ENCODE data around the gene STAT6.

Gene STAT6

DNA sequence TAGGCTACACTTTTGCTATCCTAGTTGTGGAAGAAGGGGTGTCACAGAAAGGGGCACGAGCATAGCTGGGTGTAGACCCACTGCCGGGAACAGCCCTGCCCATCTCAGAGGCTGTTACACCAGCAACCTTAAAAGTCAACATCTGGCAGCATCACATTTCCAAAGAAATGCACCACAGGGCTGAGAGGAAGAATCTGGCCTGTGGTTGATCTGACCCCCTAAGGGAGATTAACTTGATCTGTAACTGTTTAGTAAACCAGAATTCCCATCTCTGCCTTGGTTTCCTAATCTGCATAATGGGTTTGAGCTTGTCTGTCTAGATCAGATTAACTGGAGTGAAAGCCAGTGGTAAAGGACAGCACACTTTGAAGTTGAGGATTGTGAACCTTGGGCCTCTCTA lies 34.9 kb upstream of the STAT6 start:
- no peak for DNase-seq

DNA sequence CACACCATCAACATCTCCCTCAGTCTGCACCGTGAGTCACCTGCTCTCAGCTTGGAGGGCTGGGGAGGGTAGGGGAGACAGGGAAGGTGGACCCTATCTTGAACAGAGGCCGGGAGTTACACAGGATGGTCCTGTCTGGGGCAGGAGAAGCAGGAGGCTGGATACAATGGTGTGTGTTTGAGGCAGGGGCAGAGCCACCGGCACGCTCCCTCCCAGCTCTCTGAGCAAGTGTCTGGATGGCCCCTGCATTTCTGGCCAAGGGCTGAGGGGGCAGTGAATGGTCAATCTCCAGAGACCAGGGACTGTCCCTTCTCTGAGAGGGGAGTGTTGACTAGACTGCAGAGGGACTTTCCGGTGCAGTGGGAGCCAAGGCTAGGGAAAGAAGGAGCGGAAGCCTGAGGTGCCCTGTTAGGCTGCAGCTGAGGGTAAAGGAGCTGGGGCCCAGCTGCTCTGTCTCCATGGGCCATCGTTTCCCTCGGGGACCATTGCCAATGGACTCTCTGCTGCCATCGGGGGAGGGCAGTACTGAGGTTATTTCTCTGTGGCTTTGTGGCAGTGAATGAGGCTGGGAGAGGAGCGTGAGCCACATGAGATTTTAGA lies 34.4 kb upstream of the STAT6 start:
- DNase-seq: no peak

DNA sequence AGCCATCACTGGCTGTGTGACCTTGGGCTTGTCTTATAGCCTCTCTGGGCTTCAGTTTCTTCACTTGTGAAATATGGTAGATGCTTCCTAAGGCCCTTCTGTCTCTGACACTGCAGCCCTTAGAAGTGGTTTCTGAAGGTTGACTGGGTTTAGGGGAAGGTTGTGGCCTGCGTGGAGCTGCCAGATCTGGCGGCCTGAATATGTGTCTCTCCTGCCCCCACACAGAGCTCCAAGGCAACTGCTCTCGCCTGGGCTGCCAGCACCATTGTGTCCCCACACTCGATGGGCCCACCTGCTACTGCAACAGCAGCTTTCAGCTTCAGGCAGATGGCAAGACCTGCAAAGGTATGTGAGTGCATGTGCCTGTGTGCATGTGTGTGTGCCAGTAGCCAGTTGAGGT lies 32.3 kb upstream of the STAT6 start:
- no peak for DNase-seq

DNA sequence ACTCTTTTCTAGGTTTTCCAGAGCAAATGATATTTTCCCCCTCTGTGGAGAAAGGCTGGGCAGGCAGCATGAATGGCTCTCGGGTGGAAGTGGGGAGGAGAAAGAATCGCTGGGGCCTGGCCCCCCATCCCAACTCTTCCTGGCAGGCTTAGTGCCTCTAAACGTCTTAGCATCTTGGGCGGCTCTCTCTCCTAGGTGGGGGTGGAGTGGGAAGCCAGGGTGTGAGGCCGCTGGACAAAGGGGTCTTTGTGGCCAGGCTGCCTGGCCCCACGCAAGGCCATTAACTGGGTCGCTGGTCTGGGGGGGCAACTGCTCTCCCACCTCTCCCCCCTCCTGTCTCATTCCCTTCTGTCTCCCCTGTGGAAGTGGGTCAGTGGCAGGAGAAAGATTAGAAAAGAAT lies 31.6 kb upstream of the STAT6 start:
- DNase-seq: no peak

DNA sequence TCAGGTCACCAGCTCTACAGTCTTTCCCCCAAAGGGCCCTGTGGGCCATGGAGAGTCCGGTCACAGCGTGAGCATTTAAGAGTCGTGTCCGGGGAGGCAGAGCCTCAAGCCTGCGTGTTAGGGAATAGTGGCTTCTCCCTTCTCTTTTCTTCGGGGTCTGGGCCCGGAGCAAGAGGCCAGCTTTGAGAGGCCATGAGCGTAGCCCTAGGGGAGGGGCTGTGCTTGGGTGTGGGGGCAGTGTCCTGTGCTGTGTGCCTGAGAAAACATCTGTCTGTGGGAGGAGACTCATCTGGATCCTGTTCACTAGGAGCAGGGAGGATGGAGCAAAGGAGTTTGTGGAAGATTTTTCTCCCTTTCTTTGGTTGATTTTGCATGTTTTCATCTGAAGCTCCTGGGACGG lies 31.0 kb upstream of the STAT6 start:
- no peak for DNase-seq

DNA sequence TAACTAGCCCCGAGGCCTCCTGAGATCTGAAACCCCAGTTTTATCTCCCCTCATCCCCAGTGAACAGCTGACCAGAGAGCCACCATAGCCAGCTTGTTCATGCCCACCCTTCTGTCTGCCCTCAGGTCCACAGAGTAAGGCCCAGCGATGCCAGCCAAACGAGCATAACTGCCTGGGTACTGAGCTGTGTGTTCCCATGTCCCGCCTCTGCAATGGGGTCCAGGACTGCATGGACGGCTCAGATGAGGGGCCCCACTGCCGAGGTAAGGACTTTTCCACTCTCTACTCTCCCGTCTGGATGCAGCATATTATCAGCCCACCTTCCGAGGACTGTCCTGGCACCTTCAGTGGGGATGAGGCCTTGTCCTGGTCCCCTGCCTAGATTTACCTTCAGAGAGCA lies 30.1 kb upstream of the STAT6 start:
- no peak for DNase-seq

DNA sequence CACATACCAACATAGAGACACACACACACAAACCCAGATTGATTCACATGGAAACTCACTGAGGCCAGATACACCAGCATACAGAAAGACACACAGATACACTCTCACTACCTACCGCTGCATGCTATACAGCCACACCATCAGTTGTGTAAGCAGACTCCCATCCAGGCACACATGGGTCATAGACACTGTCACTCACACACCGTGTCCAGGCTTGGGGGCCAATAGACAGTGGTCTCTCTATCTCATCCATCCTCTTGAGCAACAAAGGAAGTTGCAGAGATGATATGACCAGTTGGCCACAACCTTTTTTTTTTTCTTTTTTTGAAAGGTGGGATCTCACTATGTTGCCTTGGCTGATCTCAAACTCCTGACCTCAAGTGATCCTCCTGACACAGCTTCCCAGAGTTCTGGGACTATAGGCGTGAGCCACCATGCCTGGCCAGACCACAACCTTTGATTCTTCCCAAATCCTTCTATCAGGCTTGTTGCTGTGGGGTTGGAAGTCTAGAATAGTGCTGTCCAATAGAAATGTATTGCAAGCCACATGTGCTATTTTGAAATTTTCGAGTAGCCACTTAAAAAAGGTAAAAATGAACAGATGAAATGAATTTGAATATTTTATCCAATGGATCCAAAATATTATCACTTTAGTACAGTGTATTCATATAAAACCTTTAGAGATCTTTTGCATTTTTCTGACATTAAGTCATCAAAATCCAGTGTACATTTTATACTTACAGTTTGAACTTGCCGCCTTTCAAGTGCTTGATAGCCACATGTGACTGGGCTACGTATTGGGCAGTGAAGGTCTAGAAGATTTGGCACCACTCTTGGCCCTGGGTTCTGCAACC lies 28.9 kb upstream of the STAT6 start:
- no peak for DNase-seq

DNA sequence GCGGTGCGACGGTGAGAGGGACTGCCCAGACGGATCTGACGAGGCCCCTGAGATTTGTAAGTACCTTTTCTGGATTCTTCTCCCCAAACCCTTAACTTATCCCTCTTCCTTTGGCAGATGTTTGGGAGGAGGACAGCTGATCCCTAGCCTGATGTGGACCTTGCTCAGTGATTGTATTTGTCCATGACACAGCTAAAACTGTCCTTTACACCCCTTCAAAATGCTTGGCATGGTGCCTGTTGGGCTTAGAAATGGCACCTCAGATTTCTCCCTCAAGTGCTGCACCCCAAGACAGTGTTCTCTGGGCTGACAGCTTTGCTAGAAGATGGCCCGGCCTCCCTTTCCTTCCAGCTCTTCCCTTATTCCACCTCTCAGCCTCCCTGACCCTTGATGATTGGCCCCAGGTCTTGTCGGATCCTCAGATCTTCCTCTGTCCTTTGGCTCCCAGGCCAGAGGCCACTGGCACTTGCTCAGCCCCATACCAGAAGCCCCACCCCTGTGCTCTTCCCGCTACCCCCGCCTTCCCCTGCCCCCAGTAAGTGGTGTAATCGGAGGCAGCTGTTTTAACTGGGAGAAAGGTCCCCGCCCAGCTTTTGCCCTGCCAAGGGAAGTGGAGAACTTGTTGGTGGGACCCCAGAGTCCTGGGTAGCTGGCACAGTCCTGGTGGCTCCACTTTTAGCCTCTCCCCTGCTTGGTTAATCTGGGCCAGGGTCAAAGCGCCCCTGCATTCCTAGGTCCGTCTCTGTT lies 27.5 kb upstream of the STAT6 start:
- no peak for DNase-seq

DNA sequence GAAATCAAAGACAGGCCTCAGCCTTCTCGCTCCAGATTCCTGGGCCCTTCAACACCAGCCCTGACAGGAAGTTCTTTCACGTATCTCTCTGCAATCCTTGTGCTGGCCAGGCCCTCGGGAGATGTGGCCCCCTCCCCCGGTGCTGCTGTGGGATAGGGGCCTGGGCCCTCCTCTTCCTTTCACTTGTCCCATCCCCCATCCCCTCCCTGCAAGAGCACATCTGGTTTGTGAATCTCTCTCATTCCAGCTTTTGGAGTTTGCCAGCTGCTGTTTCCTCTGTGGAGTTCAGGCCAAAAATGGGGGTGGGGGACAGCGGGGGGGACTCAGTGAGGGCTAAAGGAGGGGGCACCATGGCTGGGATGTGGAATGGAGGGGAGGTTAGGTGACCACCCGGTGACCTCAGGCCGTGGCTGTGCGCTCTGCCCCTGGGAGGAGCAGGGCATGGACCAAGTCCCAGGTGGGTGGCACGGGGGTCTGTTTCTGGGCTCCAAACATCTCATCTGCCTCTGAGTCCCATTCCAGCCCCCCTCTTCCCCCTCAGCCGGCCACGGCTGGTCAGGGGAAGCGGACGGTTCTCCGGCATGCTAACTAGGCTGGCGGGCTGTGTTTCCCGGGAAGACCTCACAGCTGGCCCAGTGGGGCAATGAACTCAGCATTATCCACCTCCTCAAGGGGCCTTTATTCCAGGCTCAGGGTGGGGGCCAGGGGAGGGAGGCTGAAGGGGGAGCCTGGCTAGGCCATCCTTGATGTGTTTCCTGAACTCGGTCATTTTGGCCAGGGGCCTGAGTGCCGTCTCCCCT lies 24.6 kb upstream of the STAT6 start:
- peak; percentile 89 for DNase-seq

DNA sequence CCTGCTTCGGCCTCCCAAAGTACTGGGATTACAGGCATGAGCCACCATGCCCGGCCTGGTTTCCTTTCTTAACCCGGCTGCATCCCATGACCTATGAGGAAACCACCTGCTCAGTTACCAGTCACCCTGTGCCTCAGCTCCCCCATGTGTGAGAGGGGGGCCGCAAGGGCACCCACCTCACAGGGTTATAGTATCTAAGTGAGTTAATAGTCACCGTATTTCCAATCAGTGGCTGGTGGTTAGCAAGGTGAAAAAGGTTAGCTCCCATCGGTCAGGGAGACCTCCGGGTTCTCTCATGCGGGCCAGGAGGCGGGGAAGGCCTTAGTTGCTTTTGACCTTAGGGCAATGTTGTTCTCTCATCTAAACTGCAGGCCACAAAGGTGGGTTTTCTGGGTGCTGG lies 23.8 kb upstream of the STAT6 start:
- DNase-seq: peak; percentile 53

DNA sequence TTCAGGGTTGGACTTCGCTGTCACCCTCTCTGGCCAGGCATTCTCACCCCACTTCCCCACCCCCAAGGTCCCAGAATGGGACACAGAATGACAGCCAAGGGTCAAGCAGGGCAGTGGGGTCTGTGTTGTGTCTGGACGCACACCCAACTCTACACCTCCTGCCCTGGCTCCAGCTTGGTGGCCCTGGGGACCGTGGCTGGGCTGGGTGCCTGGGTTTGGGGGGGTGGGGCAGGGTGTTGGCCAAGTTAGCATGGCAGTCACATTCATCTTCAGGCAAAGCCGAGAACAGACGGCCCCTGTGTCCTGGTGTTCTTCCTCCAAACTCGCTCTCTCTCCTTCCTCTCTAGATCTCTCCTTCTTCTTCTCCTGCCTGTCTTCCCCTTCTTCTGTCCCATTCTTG lies 22.8 kb upstream of the STAT6 start:
- peak; percentile 57 for DNase-seq

DNA sequence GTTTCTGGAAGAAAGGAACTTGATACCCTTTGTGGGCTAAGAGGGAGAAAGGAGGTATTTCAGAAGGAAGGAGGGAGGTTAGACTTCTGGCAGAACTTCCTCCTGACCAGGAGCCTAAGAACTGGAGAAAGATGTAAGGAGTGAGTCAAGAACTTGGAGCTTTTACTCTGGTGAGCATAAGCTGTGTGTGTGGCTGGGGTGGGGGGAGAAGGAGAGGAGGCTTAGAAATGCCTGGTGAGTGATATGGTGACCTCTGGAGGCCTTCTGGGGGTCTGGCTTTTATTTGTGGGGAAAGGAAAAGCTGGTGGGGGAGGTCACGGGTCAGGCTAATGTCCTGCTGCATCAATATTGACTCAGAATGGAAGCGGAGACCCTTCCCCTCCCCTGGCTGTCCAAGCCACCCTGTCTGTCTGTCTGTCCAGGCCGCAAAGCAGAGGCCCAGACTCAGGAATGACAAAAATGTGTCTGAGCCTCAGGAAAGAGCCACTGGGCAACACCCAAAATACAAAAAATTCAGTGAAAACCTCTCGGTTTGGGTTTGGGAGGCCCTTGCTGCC lies 21.9 kb upstream of the STAT6 start:
- DNase-seq: peak; percentile 92

DNA sequence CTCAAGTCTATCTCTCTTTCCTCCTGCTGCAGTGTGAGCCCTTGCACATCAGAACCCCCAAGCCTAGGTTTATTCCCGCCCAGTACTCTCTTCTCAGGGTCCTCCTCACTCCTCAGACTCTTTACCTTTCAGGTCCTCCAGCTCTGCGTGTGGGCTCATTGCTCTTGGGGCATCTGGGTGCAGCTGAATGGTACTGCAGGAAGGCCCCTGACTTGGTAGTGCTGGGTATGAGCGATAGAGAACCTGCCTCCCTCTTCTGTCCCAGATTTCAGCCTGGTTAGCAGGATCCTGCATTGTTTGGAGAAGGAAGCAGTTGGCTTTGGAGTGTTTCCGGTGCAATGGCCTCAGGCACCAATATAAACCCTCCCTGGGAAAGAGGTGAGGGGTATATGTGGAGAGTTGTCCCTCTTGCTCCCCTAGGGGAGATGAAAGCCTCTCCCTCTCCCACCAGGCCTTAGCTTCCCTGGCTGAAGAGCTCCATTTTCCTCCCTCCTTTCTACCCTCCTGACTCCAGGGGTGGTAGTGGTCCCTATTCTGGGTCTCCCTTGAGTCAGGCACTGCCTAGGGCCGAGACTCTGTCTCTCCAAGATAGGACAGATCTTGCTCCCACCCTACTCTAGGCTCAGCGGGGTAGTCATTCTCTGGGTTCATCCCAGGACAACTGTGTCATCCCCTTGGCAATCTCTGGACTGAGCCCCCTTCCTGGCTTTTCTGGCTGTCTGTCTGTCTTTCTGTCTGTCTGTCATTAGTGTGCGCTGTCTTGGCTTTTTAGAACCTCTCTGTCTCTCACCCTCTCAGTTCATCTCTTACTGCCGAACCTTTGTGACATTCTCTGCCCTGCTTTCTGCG lies 21.0 kb upstream of the STAT6 start:
- peak; percentile 74 for DNase-seq

DNA sequence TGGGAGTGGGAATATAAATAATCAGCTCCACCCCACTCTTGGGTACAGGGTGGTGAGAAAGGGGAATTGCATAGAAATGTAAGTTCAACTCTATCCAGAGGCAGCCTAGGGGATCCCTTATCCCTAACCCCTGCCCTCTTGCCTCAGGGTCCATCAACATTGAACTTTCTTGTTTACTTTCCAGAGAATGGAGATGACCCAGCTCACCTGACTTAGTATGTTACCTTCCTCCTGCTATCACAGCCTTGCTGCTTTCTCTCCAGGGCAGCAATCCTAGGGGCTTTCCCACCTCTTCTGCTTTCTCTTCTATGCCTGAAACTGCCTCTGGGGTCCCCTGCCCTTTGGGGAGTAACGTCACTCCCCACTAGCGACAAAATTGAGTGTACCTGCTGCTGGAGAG lies 19.8 kb upstream of the STAT6 start:
- DNase-seq: no peak

DNA sequence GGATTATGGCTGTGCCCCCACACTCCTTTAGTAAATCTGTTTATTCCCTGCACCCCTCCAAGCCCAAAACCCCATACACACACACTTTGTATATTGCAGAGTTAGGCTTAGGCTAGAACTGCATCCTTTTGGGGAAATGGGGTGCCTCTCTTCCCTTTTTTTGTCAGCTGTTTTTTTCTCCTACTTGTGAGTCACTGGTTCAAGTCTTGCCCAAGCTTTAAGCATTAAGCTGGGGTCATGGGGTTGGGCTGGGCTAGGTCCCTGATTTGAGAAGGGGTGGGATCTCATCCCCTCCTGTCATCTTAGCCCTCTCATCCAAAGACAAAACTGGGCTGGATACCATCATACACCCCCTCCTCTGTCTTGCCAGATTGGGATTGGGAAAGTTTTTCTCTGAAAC lies 18.7 kb upstream of the STAT6 start:
- no peak for DNase-seq

DNA sequence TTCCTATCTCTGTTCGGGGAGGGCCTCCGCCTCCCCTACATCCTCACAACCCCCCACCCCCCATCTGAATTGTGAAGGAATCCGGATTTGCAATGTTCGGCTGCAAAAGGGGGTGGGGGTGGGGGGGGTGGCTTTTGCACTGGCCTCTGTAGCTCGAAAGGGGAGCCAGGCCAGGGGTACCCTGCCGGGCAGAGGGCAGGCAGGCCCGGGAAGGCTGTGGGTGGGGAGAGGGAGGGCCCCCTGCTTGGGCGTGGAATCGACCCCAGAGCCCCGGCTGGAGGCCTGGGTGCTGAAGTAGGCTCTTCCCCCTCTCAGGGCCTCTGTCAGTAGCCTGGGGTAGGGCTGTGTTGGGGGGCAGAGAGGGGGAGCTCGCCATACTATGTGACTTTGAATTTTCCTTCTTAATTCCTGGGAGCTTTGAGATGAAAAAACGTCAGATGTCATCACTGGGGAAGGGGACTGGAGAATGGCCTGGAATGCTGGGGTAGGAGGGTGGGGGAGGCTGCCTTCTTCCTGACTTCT lies 18.2 kb upstream of the STAT6 start:
- peak; percentile 67 for DNase-seq

DNA sequence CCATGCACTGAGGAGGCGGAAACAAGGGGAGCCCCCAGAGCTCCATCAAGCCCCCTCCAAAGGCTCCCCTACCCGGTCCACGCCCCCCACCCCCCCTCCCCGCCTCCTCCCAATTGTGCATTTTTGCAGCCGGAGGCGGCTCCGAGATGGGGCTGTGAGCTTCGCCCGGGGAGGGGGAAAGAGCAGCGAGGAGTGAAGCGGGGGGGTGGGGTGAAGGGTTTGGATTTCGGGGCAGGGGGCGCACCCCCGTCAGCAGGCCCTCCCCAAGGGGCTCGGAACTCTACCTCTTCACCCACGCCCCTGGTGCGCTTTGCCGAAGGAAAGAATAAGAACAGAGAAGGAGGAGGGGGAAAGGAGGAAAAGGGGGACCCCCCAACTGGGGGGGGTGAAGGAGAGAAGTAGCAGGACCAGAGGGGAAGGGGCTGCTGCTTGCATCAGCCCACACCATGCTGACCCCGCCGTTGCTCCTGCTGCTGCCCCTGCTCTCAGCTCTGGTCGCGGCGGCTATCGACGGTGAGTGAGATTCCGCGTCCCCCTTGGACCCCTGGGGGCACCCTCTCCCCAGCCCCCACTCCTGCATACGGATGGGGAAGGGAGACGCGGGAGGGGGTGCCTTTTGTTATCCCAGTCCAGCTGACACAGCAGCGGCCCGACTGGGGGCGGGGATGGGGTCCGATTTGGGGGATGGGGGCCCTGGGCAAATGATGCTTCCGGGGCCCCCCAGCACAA lies 17.5 kb upstream of the STAT6 start:
- peak; percentile 66 for DNase-seq

DNA sequence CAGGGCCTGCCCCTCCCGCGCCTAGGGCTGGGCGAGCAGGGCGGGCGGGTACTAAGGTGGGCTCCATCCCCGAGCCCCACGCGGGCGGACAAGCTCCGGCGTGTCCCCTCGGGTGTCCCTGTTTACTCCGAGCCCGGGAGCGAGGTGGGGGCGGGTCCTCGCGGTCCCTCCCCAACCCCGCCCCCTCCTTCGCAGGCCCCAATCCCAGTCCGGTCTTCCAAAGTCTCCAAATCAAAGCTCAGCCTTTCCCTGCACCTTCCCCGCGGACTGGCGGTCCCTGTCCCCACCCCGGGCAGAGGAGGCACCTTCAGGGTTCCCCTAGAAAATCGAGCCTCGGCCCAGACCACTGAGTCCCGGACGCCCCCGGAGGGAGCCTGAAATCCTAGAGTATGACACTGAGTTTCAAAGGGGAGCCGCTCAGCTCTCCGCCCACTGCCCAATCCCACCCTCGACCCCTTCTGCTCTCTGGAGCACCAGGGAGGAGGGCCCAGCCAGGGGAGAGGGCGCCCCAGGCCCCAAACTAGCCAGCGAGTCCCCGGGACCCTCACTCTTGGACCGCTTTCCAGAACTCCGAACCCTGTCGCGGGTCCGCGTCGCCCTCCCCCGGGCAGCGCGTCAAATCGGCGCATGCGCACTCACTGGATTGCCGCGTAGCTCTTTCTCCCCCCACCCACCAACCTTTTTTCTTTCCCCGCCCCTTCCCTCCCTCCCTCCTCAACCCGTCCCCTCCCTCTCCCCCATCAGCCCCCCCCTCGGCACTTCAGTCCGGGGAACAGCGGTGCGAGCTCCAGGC lies 16.8 kb upstream of the STAT6 start, which contains the start of gene LRP1:
LRP1 (plus strand) TSS at position 758 of the 793 bp plus-strand sequence. CDS start 482 bp downstream, outside the sequence.
- DNase-seq: peak; percentile 96

DNA sequence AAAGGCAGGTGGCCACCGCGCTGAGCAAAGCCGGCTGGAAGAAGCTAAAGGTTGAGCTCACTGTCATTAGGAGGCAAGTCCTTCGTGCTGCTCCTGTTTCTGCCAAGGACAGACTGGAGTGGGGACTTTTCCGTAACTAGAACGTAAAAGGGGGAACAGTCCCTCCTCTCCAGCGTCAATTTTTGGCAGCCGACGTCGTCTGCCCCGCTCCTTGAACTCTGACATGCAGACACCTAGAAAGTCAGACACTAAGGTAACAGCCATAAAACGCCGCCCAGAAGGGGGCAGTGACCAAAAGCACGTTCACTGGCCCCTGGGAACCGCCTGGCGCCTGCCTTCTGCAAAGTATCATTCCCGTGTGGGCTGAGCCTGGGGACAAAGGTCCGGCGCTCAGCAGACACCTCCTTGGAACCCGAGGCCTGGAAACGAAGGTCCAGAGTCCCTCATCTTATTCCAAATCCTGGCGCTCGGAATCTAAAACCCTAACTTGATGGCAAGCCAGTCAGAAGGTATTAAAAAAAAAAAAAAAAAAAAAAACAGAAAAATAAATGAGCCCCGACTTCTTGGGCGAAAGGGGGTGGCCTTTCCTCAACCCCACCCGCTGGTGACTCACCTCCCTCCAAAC lies 16.1 kb upstream of the STAT6 start:
- peak; percentile 96 for DNase-seq

All from islet precursor cell (in vitro differentiated cells).